ENCODE measurements around the gene LDLRAD3. TPM values are rescaled to one million over a fixed set of nuclear protein-coding genes. Genes with fewer than 3 reads are reported as not detected.

LDLRAD3 gene
- polyA plus RNA-seq, 3 donors: 7.3 to 14.1 (median 10.4) TPM

- Histone ChIP-seq H3K9ac (ENCODE audit: insufficient read depth, low read length, poor library complexity, severe bottlenecking) (no peak overlapping the region), H2AFZ (ENCODE audit: insufficient read depth, low read depth, low read length, poor library complexity, severe bottlenecking) (no peak overlapping the region), H3K4me1 (ENCODE audit: control insufficient read depth in 1 of 2, insufficient read depth in 2 of 2, low read length in 2 of 2) (no peaks in the 10 kb centered on the region), H3K27me3 (ENCODE audit: control insufficient read depth in 2 of 2, insufficient read depth in 2 of 2, low read length in 2 of 2) (no peaks in the 10 kb centered on the region), H3K4me3 (replicated peaks in 1 of 3; ENCODE audit: low read depth in 2 of 3, low read length in 3 of 3) (no peak overlapping the region), H4K20me1 (ENCODE audit: insufficient read depth, low read length) (peaks cover 4% of the 10 kb centered on the region), H3K27ac (ENCODE audit: low read depth in 1 of 2, low read length in 2 of 2) (no peak overlapping the region), H3K9me3 (replicated peaks in 1 of 2; ENCODE audit: control insufficient read depth in 1 of 2, insufficient read depth in 1 of 2, low read length in 2 of 2) (no peaks in the 10 kb centered on the region), H3K36me3 (replicated peaks in 1 of 2; ENCODE audit: control insufficient read depth in 1 of 2, insufficient read depth in 2 of 2, low read length in 2 of 2) (no peaks in the 10 kb centered on the region), H3K4me2 (replicated peaks; ENCODE audit: extremely low read depth, low read length, poor library complexity, severe bottlenecking) (no peak overlapping the region), H3K79me2 (ENCODE audit: insufficient read depth, low read length) (no peaks in the 10 kb centered on the region)
- no peak for DNase-seq
- H3K36me3 Mint-ChIP-seq: peaks cover 2 to 4% of the 10 kb centered on the region in 2 donors
- peak overlapping the region in 1 of 7 donors; percentile 42 for H3K27ac Mint-ChIP-seq
- no peak overlapping the region for H3K4me3 Mint-ChIP-seq
- WGBS (ENCODE audit: insufficient coverage): 96% methylated on average over 6 of the region's 6 CpGs
- H3K27me3 Mint-ChIP-seq (ENCODE audit: low read depth in 3 of 3): peaks cover 0 to 8% (median 6%) of the 10 kb centered on the region in 3 donors
- TF ChIP-seq, protein P1, sequence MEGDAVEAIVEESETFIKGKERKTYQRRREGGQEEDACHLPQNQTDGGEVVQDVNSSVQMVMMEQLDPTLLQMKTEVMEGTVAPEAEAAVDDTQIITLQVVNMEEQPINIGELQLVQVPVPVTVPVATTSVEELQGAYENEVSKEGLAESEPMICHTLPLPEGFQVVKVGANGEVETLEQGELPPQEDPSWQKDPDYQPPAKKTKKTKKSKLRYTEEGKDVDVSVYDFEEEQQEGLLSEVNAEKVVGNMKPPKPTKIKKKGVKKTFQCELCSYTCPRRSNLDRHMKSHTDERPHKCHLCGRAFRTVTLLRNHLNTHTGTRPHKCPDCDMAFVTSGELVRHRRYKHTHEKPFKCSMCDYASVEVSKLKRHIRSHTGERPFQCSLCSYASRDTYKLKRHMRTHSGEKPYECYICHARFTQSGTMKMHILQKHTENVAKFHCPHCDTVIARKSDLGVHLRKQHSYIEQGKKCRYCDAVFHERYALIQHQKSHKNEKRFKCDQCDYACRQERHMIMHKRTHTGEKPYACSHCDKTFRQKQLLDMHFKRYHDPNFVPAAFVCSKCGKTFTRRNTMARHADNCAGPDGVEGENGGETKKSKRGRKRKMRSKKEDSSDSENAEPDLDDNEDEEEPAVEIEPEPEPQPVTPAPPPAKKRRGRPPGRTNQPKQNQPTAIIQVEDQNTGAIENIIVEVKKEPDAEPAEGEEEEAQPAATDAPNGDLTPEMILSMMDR (IDR thresholded peaks at IDR 0.05): no peak
- intact Hi-C loops (cut with micrococcal nuclease): no loop called here
- H3K4me1 Mint-ChIP-seq: no peaks in the 10 kb centered on the region
- peaks cover 0 to 3% (median 0%) of the 10 kb centered on the region in 7 donors for H3K9me3 Mint-ChIP-seq
These were observed 186.1 kb downstream of the LDLRAD3 start for GRCh38 chr11:36129955-36130354.

DNA sequence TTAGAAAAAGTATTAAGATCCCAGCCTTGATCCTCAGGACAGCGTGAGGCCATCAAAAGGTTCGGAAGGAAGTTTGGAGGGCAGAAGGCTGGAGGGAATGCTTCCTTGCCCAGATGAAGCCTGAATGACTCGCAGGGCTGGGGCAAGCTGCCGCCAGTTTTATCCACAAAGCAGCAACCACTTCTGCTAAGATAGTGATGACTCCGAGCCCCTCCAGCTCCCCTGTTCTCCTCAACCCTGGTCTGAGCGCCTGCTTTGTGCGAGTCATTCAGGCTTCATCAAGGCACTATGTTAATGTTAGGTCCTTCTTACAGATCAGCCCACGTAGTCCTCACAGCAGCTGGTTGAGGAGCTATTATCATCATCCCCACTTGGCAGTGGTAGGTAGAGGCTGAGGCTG lies 186.5 kb downstream of the LDLRAD3 start:
- 69% methylated on average over 6 of the region's 8 CpGs for WGBS (ENCODE audit: insufficient coverage)
- Histone ChIP-seq H3K4me2 (replicated peaks; ENCODE audit: extremely low read depth, low read length, poor library complexity, severe bottlenecking) (no peak overlapping the region), H3K27me3 (ENCODE audit: control insufficient read depth in 2 of 2, insufficient read depth in 2 of 2, low read length in 2 of 2) (no peaks in the 10 kb centered on the region), H3K4me3 (replicated peaks in 1 of 3; ENCODE audit: low read depth in 2 of 3, low read length in 3 of 3) (no peak overlapping the region), H3K36me3 (replicated peaks in 1 of 2; ENCODE audit: control insufficient read depth in 1 of 2, insufficient read depth in 2 of 2, low read length in 2 of 2) (no peaks in the 10 kb centered on the region), H4K20me1 (ENCODE audit: insufficient read depth, low read length) (peaks cover 4% of the 10 kb centered on the region), H2AFZ (ENCODE audit: insufficient read depth, low read depth, low read length, poor library complexity, severe bottlenecking) (no peak overlapping the region), H3K4me1 (ENCODE audit: control insufficient read depth in 1 of 2, insufficient read depth in 2 of 2, low read length in 2 of 2) (no peaks in the 10 kb centered on the region), H3K27ac (ENCODE audit: low read depth in 1 of 2, low read length in 2 of 2) (no peak overlapping the region), H3K9ac (ENCODE audit: insufficient read depth, low read length, poor library complexity, severe bottlenecking) (no peak overlapping the region), H3K9me3 (replicated peaks in 1 of 2; ENCODE audit: control insufficient read depth in 1 of 2, insufficient read depth in 1 of 2, low read length in 2 of 2) (no peaks in the 10 kb centered on the region), H3K79me2 (ENCODE audit: insufficient read depth, low read length) (no peaks in the 10 kb centered on the region)
- intact Hi-C loops (cut with micrococcal nuclease): no loop called here
- H3K4me1 Mint-ChIP-seq: no peaks in the 10 kb centered on the region
- peaks cover 0 to 8% (median 6%) of the 10 kb centered on the region in 3 donors for H3K27me3 Mint-ChIP-seq (ENCODE audit: low read depth in 3 of 3)
- peaks cover 4 to 5% of the 10 kb centered on the region in 2 donors for H3K36me3 Mint-ChIP-seq
- no peak overlapping the region for H3K4me3 Mint-ChIP-seq
- peaks cover 0 to 3% (median 0%) of the 10 kb centered on the region in 7 donors for H3K9me3 Mint-ChIP-seq
- TF ChIP-seq, protein P1 (IDR thresholded peaks at IDR 0.05): no peak
- H3K27ac Mint-ChIP-seq: peak overlapping the region in 1 of 7 donors; percentile 42
- DNase-seq: no peak
